Activated gamma-delta T cell (primary cell): ENCODE measurements around the gene UPP1.
"Not testable (repeated sequence)": the region's sequence is repeated elsewhere in the genome, so short reads cannot be mapped to it uniquely, and the experiment has no call there.

ENCODE experiments used
- DNase-seq: peaks from one replicate; lab custom pipeline; 2025; lab: John Stamatoyannopoulos, UW
- total RNA-seq, 2 donors: gene quantifications; one replicate each; lab custom pipeline; 2026; lab: John Stamatoyannopoulos, UW

The UPP1 gene
- total RNA-seq: 247 to 336 reads per million in 2 donors

DNA sequence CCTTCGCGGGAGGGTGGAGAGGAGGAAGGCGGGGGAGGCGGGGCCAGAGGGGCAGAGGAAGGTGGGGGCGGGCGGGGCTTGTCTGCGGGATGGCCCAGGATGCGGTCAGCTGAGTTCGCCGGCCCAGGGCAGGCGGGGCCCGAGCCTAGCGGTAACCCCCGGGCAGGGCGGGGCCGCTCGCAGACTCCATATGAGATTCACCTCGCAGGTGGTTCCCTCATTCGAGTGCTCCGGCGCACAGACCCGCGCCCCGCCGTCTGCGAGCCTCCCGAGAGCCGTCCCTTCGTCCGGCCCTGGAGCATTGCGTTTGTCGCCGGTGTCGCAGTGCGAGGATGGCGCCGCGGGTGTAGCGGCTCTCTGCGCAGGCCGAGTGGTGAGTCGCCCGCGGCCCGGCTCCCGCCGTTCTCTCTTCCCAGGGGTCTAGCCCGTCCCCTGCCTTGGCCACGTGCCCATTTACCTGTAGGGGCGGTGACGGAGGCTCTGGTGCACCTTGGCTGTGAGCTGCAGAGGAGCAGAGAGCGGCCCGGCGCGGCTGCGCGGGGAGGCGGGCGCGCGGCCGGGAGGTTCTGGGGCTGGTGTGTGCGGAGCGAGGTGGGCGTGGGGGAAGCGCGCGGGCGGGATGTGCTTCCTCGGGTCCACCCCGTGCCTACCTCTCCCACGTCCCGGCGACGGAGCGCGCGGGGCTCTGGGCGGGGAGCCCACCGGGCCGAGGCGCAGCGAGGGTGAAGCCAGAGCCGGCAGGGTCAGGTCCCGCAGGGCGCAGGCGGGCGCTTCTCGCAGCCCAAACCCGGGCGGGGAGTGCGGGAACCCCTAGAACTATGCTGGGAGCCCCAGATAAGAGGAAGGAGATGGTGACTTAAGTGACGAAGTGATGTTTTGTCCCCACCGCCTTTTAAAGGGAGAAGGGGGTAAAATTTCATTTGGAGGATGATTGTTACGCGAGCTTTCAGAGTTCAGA lies at the start of gene UPP1:
Gene UPP1, plus strand, starts transcription at position 220 of the 958 bp plus-strand sequence. CDS start 5,519 bp downstream, outside the sequence.
- DNase-seq: peak; percentile 90

DNA sequence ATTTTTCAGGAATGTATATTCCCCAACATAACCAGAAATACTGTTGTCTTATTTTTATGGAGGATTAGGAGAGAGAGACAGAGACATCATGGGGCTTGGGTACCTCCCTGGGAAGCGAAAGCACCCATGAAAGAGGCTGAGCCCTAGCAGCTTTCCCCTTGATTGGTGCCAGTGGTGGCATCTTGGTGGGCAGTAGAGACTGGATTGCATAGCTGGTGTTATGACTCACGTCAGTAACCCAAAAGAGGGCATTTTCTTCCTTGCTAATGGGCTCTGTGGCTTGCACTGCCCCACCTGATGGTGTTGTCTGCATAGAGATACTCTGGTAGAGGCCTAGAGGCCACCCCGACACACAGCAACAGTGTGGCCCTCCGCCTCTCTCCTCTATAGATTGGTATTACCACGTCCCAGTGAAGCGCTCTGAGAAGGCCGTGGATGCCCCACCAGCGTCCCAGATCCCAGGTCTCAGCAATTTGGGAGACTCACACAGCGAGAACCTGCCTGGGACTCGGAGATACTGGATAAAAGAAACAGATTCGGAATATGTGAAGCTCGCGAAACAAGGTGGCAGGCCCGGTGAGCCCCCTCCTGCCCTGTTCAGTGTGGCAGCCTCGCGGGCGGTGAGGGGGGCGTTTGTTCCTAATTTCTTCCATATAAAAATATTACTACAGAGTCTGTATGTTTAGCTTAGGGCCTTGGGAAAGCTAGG lies 48.0 kb upstream of the UPP1 start:
- DNase-seq: no peak

DNA sequence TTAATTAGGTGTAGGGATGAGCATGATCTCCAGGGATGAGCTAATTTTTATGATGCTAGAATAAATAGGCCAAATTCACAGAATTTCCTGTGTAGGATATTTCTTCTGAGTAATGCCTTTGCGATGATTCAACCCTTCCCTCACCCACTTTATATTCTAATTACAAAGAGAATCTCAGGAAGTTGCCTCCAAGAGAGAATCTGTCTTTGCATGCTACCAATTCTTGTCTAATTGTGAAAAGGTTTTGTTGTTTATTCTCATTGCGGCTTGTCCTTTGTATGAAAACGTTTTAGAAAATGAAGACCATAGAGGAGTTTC lies 47.5 kb upstream of the UPP1 start:
- no peak for DNase-seq

DNA sequence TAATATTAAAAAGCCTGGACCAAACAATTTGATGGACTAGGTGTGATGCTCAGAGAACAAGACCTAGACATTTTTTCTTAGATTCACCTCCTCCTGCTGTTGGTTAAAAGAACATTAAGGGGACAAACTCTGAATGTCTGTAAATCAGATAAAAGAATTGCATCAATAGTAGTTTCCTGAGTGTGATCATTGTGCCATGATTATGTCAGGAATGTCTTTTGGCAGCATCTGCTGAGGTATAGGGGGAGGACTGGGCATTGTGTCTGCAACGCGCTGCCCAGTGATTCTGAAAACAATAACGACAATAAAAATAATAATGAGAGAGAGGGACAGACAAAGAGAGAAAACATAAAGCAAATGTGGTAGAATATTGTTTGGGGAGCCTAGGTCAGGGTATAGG lies 46.8 kb upstream of the UPP1 start:
- DNase-seq: no peak

DNA sequence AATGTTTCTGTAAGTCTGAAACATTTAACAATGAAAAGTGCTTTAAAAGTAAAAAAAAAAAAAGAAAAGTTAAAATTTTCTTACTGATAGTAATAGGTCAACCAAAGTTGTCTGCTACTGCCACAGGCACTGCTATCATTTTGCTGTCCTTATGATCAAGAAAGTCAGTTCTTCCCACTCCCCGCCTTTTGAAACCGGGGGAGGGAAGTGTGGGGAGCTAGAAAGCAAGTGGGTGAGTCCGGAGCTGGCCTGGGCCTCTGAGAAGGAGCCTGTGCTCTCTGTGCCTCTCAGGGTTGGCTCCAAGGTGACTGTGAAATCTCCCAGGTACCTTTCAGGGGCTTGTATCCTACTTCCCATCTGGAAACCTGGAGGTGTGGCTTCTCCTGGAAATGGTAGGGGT lies 46.4 kb upstream of the UPP1 start:
- no peak for DNase-seq

DNA sequence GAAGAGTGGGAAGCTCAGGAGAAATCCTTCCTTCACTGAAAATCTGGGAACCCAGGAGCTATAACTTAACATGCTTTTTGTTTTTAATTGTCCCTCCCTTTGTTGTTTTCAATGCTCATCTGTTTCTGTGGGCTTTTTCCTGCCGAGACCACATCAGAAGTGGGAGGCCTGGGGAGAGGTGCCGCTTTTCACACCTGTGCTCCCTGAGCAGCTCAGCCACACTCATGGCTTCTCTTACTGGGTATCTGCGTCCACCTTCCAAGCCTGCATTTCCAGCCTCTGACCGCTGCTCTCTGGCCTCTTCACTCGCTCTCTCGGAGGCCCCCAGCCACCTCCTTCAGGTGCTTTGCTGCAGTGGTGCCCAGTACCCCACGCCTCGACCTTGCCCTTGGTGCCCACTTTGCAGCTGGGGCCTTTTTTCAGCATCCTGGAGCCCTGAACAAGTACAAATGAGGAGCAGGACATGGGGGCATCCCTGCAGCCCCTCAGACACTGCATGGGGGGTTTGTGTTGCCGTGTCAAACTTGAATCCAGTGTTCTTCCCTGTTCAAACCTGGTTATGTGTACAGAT lies 43.8 kb upstream of the UPP1 start:
- DNase-seq: no peak

DNA sequence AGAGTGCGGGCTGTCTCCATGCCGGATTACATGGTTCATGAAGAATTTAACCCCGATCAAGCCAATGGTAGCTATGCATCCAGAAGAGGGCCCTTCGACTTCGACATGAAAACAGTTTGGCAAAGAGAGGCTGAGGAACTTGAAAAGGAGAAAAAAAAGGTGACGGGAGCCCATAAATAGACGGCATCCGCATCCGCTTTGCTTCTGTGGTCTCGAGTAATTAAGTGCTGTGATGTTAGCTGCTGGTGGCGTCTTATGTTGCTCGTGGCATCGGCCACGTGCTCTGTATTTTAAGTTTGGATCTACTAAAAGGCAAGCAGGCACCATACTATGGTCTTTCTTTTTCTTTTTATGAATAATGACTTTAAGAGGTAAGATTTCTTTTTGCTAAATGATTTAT lies 42.6 kb upstream of the UPP1 start:
- no peak for DNase-seq

DNA sequence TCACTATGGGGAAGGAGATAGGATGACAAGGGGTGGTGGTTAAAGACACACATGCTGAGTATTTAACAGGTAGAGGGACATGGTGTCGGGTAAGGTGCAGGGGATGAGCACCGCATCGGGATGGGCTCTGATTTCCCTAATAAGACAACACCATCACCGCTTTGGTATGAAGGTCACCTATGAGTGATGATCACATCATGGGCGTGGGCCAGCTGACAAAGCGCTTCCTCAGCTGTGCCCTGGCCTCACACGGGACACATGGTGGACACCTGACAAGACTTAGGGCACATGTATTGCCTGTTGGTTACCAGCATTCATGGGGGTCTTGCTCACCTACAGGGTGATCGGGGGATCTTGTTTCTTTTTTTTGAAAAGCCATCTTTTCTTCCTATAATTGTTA lies 41.0 kb upstream of the UPP1 start:
- DNase-seq: no peak

DNA sequence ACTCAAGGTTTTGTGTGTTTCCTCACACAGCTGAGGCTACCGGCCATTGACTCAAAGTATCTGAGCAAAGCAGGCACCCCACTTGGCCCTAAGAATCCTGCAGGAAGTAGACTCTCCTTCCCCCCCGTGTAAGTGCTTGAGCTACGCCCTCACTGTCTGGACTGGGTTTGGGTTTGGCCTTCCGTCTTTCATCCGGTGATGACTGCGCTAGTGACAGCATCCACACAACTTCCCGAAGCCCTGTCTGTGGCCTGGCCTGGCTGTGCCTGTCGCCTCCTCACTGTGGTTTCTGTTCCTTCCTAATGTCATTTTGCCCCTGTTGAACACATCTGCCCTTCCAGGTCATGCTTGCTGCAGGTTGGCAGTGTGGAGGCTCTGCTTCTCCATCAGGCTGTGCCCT lies 39.2 kb upstream of the UPP1 start:
- DNase-seq: no peak

DNA sequence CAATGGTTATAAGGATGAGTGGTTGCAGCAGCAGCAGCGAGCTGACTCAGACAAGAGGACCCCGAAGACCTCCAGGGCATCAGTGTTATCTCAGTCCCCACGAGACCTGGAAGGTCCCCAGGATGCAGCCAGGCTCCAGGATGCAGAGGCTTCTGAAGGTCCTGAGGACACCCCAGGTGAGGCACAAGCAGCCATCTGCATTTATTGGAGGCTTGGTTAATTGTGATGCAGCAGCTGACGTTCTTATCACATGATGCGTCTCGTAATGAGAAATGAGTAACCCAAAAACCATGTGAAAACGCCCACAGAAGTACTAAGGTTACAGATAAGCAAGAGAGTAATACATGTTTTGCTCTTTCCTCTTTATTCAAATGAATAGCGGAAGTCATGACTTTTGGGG lies 36.3 kb upstream of the UPP1 start:
- DNase-seq: no peak

DNA sequence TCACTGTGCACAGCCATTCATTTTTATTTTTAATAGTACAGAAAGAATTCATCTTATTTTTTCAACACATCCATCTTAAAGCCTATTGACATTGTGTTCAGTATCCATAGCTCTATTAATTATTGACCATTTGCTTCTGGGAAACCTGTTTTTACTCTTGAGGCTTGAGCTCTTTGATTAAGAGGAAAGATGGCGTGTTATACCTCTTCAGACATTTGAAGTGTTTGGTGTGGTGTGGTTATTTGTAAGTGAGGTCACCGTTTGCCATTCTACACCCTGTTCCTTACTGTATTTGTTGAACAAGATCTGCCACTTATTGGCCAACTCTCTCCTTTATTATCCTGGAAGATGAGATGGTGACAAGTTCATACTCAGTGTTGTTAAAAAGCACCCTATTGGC lies 35.3 kb upstream of the UPP1 start:
- DNase-seq: no peak

DNA sequence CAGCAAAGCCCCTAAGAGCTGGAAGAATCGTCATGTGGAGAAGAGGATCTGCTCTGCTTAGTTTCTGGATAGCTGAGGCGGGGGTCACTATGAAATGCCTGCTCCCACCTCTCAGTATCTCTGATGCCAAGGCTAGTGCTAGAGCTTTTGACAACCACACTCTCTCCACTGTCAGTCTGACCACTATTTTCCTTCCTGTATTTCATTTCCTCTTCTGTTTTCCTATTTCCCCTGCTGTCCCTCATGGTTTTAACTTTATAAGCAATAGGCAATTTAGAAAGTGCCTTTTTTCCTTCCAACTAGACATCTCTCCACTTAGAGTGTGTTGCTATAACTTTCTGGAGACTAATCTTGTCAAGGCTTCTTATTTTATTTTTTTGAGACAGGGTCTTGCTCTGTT lies 30.1 kb upstream of the UPP1 start:
- no peak for DNase-seq

DNA sequence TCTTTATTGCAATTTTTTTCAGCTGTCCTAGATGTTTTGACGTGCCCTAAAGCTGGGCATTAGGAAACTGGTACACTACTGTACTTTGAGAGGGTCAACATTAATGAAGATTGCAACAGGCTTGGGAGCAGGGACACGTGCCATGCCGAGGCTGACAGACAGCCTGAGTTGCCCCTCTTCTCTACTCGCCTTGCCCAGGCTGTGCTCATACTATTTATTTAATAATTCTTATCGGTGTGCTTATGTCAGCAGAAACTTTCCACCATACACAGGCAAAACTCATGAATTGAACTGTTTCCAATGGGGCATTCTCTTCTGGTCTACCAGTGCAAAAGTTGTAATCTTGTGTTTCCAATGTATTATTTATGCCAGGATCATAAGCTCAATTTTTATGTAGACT lies 29.4 kb upstream of the UPP1 start:
- no peak for DNase-seq

DNA sequence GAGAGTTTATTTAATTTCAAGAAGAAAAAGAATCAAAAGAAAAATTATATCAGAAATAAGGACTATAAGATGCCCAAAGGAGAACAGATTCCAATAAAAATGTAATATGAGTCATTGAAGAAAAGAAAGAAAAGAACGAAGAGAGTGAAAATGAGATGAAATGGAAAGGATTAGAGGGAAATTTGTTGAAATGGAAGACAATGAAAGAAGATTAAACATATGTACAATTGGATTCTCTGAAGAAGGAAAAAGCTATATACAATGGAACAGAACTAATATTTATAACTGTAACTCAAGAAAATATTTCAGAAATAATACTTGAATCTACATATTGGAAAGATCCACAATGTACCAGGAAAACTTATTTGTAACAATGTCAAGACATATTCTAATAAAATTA lies 25.1 kb upstream of the UPP1 start:
- DNase-seq: no peak

DNA sequence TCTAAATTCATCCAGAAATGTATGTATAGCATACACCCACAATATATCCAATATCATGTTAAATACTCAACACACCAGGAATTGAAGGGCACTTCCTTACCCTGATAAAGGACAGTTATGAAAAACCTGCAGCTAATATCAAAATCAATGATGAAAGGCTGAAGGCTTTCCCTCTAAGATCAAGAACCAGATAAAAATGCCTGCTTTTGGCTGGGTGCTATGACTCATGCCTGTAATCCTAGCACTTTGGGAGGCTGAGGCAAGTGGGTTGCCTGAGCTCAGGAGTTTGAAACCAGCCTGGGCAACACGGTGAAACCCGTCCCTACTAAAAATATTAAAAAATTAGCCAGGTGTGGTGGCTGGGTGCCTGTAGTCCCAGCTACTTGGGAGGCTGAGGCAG lies 21.6 kb upstream of the UPP1 start:
- no peak for DNase-seq

DNA sequence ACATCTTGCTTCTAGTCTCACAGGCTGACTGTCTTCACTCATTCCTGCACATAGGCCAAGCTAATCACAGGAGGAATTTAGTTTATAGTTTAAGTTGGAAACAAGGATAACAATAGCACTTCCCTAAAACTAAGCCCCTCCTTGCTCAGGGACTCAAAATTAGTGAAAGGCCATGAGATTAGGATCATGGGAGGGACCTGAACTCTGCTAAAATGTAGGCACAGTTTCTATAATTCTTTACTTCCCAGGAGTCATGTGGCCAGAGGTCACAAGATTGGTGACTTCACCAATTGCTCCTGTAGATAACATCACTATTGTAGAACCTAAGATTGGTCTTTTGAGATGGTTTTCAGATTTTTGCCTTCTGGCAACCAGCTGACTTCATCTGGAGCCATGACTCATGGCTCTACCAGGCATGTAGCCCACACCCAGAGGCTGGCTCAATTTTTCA lies 14.8 kb upstream of the UPP1 start:
- no peak for DNase-seq

DNA sequence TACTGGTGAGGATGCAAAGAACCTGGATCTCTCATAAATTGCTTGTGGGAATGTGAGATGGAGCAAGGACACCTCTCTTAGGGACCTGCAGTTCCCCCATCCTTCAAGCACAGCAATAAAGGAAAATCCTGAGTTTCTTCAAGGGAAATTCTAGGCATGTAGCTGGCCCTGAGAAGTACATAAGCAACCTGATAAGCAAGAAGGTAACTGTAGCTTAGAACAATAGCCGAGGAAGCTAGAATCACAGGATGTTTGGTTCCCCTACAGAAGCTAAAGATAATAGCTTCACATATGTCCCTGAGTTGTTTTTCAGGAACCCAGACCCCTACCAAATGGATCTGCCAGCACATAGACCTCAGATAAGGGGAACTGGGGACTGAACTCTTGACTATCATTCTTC lies 11.6 kb upstream of the UPP1 start:
- no peak for DNase-seq

DNA sequence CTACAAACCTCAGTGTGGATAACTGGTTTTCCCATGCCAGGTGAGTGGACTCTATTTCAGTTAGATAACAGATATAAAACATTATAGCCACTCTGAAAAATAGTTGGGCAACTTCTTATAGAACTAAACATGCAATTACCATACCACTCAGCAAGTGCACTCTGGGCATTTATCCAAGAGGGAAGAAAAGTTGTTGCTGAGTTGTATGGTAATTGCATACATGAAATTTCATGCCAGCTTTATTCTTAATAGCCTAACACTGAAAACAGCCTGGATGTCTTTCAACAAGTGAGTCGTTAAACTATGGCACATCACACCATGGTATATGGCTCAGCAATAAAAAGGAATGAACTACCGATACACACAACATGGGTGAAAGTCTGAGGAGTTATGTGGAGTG lies 10.6 kb upstream of the UPP1 start:
- DNase-seq: no peak

DNA sequence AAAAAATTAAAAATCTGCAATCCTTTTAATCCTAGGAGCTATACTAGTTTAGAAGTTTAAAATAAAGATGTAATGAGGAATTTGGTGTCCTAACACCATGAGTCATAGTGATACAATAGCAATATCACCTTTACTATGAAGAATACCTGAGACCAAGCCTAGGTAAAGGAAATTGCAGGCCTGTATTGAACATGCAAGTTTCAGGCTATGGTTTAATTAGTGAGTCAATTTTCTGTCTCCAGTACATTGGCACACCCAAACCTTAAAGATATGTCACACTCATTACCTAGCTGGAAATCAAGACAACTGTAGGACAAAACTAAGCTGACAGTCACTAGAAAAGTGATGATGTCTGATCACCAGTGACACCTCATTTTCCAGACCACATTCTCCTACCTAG lies 6.7 kb upstream of the UPP1 start:
- DNase-seq: not testable (repeated sequence)

DNA sequence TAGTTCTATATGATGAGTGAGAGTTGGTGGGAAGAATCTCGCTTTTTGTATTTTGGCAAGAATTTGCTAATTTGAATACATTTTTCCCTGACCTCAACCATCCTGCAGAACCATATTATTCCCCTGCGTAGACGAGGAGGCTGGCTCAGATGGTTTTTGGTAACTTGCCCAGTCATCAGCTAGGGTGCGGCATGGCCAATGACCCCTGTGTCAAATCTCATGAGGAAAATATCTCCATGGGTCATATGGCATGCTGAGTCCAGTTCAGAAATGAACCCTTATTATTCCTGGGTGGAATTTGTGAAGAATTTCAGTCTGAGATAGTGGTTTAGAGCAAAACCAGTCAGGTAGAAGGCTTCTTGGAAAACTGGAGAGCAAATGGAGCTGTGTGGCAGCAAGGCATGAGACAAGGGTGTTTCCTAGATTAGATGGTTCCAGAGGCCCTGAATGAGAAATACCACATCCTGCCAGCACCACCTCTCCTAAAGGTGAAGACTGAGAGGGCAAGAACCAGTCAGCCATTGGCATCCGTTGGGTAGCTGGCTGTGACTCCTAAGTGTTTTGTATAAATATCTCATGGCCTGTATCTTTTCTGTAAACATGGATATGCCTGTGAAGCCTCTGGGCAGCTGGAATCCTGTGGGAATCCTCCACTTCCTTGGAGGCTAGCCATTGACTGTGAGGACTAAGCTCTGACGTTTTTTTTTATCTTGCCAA lies 5.8 kb upstream of the UPP1 start:
- DNase-seq: no peak

DNA sequence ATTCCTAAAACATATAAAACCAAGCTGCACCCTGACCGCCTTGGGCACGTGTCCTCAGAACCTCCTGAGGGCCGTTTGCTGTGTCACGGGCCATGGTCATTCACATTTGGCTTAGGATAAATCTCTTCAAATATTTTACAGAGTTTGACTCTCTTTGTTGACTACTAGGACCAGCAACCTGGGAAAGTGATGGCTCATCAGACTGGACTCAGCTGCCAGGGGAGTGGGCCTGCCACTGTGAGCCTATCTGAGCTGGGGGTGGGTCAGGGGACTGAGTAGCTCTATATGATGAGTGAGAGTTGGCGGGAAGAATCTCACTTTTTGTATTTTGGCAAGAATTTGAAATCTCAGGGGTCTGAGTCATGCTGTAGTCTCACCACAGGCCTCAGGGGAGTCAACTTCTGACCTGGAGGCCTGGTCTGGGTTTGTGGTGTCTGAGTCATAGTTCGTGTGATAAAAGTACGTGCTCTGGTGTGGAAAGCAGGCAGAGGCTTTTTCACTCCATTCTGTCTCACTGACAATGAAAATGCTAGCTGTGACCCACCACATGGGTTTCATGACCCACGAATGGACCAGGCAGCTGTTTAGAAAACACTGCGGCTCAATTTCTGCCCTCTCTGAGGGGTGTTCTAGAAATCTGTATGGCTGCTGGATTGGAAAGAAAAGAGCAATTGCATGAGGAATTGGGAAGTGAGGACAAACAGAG lies 4.2 kb upstream of the UPP1 start:
- no peak for DNase-seq

DNA sequence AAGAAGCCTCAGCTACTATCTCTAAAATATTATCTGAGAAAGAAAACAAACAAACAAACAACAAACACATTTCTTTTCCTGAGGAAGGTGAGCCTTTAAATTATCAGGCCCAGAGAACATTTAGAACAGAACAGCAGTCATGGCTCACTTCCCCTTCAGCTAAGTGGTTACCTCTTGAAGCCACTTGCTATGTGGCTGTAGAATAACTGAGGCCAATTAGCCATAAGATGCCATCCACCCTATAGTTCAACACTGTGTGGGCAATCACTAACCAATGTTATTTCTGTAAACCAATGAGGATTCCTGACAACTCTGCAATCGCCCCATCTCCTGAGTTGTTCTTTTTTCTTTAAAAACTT lies 3.7 kb upstream of the UPP1 start:
- DNase-seq: no peak
